Ovary (tissue), 3 donors: ENCODE measurements around the gene ADGRF1.

Experiments used
- CTCF ChIP-seq, 3 donors: fragments of 450-650 bp in 2 of 3; fragments of 200-600 bp in 1 of 3; IDR thresholded peaks; one replicate each; pipeline versions ENCODE4 v1.5.1 to v1.8.0; 2016 to 2022; ENCODE audit warnings: antibody characterized with exemption in 3 of 3, mild to moderate bottlenecking in 1 of 3
- EP300 ChIP-seq: sonication (generic); formaldehyde crosslinking; IDR thresholded peaks from one replicate; pipeline ENCODE4 v1.6.1; 2017; ENCODE audit warnings: antibody characterized with exemption
- POLR2A ChIP-seq: fragments of 450-650 bp; IDR thresholded peaks from one replicate; pipeline ENCODE4 v1.6.1; 2017; ENCODE audit warnings: antibody characterized with exemption, mild to moderate bottlenecking, moderate library complexity
- donor health status: DM: no; HTN: no; CAD: no.

- no peak for TF ChIP-seq CTCF (IDR thresholded peaks at IDR 0.05)
- TF ChIP-seq EP300, result no peak
- TF ChIP-seq POLR2A, result no peak
Measured at GRCh38 chr6:47029865-47030561, 12.1 kb downstream of the ADGRF1 start.
